8988T (cell line): ENCODE data around the gene PRKCE.
A peak's percentile ranks its signal among the peaks of the same experiment; 100 is the strongest.
"Not testable (repeated sequence)": the region's sequence is repeated elsewhere in the genome, so short reads cannot be mapped to it uniquely, and the experiment has no call there.

Experiments
- DNase-seq: peaks from one replicate; pipeline ENCODE4 v3.0.0; 2011

The PRKCE gene

GRCh38 chr2:45670646-45671045, 19.2 kb downstream of the PRKCE start:
- DNase-seq: no peak

DNA sequence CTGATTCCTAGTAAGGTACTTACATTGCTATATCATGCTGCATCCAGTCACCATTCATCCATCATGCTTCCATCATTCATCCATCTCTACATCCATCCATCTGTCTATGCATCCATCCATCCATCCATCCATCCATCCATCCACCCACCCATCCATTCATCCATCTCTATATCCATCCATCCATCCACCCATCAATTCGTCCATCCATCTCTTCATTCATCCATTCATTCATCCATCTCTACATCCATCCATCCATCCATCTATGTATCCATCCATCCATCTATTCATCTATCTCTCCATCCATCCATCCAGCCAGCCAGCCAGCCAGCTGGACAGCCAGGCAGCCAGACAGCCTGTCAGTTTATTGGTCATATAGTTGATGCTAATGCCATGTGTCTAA, 20.7 kb downstream of the PRKCE start:
- DNase-seq: no peak

DNA sequence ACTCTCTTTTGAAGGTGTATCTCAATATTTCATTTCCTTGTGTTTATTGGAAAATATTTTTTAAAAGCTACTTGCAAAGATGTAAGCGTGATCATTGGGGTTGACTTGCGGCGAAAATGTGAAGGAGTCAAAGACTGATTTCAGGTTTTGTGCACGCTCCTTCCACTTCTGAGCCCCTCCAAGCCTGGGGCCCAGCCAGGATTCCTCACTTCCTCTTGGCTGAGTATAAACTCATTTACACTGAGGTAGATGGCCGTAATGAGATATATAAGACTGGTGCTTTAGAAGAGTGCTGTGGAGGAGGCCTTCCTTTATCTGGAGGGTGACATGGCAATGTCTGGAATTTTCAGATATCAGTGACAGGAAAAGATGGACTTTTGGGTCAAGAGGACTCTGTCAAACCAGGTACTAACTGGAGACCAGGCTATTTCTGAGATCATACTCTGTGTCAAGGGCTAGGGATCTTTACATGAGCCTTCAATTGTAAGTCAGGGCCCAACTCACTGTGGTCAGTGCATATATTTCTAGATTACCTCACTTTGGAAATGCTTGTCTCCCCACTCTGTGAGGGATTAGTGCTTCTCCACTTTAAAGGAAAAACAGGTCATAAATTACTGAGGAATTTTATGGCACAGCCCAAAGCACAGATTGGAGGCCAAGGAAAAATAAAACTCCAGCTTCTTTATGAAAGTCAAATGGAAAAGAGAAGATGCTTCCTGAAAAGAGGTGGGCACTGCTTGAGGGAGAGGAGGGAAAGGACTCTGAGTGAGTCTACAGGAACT, 22.8 kb downstream of the PRKCE start:
- no peak for DNase-seq

GRCh38 chr2:45675263-45675812, 23.9 kb downstream of the PRKCE start:
- no peak for DNase-seq

DNA sequence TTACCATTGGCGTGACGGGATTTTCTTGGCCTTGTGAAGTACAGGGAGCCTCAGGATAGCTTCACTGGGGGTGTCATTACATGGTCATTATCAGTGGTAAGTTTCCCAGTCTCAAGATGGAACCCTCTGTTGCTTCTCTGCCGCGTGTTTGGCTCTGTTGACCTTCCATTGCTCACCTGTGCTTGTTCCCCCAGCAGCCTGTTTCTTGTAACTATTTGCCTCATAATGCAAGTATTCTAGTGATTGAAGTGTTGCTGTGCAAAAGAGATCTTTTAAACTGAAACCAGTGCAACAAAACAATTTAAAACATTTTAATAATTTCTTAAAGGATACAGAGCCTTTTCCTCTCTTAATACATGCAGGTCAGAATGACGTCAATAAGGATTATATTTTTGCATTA, 24.6 kb downstream of the PRKCE start:
- DNase-seq: no peak

DNA sequence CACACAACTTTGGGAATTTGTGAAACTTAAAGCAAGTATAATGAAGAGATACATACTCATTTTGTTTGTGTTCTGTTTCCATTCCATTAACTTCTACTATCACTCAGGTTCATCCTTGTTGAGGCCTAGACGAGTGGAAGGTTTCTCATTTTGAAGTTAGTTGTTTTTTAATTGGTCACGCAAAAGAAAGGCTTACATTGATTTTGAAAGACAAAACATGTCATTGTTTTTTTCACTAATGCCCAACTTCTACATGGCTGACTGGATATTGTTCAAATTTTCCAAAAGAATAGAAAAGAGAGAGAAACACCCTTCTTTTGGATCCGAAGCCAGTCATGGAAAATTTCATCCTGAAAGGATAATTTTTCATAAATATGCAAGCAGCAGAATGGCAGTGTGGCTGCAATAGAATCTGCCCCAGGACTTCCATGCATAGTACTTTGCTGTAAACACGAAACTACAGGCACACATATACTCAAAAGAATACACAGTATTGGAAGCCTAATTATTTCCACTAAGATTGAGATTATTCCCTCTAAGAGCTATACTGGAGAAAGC, 27.4 kb downstream of the PRKCE start:
- no peak for DNase-seq

- no peak for DNase-seq
Measured at GRCh38 chr2:45680351-45680967, 29.0 kb downstream of the PRKCE start.

GRCh38 chr2:45681675-45682074, 30.2 kb downstream of the PRKCE start:
- peak; percentile 40 for DNase-seq

- no peak for DNase-seq
Measured at GRCh38 chr2:45683292-45683691, 31.8 kb downstream of the PRKCE start.

DNA sequence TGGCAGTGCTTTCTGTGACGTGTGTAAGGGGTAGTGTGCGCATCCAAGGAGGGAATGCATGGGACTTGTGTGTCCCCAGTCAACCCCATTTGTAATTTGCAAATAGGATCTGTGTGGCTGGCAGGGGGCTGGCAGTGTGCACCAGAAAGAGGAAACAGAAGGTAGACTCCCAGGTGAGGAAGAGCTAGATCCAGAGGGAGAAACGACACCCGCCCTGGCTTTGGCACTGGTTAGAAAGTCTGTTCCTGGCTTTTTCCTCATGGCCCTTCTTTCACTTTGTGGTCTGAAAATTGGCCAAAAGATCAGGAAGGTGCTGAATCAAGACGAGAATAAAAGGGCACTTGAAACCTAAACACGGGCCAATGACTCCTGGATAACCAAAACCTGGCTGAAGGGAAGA, 33.3 kb downstream of the PRKCE start:
- DNase-seq: no peak

GRCh38 chr2:45685260-45685659, 33.8 kb downstream of the PRKCE start:
- DNase-seq: no peak

DNA sequence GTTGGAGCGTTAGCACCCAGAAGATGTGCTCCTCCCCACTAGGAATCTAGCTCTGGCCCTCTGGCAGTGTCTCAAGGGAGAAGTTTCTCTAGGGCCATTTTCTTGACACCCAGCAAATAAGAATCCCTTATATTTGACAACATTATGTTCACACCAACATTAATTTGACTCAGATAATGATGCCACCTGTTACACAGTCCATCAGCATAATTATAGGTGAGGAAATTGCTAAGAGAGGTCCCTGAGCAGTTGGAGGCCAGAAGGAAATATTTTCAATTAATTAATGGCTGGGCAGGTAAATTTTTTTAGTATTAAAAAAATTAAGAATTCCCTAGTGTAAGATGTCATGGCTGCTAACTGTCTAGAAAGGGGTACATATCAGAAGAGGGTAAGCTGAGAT, 36.5 kb downstream of the PRKCE start:
- no peak for DNase-seq

- DNase-seq: no peak
Measured at GRCh38 chr2:45688479-45689298, 37.2 kb downstream of the PRKCE start.

- no peak for DNase-seq
Measured at GRCh38 chr2:45690231-45690630, 38.8 kb downstream of the PRKCE start.

- DNase-seq: no peak
Measured at GRCh38 chr2:45691171-45691999, 39.9 kb downstream of the PRKCE start.

DNA sequence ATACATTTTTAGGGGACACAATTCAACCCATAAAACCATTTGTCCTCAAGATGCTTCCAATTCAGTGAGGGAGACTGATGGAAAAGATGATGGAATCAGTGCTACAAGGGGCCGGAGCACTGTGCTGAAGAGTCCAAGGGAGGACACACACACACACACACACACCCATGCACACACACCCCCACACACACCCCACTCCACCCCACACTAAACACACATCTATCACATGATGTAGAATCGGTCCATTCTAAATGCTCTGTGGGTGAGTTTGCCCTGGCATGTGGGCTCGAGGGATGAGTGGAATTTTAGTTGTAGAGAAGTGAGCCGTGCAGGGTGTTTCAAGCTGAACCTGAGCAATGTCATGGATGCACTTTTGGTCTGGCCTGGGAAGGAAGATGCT, 41.1 kb downstream of the PRKCE start:
- DNase-seq: no peak

- not testable (repeated sequence) for DNase-seq
Measured at GRCh38 chr2:45695480-45696007, 44.1 kb downstream of the PRKCE start.

DNA sequence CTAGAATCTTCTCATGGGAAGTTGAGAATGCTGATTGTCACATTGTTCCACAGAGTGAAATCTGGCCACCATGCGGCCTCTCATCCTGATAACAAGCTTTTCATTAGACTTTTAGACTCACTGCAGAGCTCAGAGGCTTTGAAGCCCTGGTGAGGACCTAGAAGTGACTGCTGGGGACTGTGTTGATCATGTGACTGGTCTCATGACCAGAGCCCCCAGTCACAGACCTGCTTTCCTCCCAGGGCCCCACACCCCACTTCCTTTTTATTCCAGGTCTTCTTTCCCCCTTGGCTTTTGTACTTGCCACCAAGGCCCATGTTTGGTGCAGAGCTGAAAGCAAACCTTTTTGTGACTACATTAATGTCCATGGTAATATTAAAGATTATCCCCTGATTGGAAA, 45.2 kb downstream of the PRKCE start:
- DNase-seq: no peak

DNA sequence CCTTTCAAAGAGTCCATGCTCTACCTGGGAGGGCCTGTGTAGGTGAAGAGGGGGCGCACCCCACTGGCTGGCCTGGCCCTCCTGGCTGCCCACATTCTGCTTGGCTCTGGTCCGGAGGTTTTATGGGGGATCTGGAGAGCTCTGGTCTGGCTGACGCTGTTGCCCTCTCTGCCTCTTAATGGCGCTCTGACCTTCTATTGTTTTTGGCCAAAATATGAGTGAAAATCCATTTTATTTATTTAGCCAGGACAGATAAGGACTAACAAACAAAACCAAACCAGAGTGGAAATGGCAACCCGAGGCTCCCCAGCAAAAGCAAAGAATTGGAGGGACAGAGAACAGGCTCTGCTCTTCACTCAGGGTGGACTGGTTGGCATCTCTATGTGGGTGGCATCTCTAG, 45.7 kb downstream of the PRKCE start:
- DNase-seq: no peak

DNA sequence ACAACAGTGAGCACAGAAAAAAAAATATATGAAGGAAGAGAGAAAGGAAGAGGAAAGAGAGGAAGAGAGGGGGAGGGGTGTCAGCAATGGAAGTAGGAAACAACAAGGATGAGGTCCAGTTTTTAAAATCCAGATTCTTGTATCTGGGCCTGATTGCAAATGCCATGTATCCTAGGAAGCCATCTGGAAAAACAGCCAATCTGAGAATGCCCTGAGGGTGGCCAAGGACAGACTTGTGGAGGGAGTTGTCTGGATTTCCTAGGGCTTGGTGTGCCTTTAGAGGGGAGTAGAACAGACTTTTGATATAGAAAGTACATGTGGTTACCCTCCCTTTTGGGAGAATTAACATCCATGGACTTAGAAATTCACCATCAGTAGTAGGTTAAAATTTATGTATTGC, 47.1 kb downstream of the PRKCE start:
- no peak for DNase-seq

DNA sequence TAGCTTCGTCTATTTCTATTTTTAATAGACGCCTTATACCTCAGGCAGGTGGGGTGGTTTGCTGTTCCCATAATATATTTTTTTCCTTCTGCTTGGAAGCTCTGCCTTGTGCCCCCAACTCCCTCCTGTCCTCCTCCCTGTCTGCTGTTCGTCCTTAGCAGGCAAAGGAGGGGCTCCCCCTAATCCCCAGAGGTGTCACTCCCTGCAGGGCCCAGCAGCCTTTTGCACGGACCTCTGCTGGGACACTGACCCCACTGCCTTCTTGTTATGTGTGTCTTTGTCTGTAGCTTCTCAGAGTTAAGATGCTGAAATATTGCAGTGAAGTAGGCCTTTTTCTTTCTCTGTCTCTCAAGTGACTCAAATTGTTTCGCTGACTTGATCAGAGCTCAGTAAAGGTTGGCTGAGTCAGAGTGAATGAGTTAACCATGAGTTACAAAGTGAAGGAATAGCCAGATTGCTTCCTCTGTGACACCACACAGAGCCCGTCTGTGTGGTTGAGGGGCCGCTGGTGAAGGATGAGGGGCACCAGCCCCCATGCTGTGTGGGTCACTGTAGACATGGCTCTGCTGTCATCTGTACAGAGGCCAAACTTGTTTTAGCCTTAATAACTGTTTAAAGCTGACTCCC, 47.7 kb downstream of the PRKCE start:
- peak; percentile 16 for DNase-seq
